LNCAP (cell line): ENCODE results near the gene C13orf46.

Experiments
- TF ChIP-seq, protein P1 (sequence below): fragments of 450-650 bp; IDR thresholded peaks from 2 replicates; pipeline ENCODE4 v1.5.1; 2017; ENCODE audit warnings: mild to moderate bottlenecking

C13orf46 gene

GRCh38 chr13:113950451-113951245, 23.2 kb downstream of the C13orf46 start:
- TF ChIP-seq, protein P1, sequence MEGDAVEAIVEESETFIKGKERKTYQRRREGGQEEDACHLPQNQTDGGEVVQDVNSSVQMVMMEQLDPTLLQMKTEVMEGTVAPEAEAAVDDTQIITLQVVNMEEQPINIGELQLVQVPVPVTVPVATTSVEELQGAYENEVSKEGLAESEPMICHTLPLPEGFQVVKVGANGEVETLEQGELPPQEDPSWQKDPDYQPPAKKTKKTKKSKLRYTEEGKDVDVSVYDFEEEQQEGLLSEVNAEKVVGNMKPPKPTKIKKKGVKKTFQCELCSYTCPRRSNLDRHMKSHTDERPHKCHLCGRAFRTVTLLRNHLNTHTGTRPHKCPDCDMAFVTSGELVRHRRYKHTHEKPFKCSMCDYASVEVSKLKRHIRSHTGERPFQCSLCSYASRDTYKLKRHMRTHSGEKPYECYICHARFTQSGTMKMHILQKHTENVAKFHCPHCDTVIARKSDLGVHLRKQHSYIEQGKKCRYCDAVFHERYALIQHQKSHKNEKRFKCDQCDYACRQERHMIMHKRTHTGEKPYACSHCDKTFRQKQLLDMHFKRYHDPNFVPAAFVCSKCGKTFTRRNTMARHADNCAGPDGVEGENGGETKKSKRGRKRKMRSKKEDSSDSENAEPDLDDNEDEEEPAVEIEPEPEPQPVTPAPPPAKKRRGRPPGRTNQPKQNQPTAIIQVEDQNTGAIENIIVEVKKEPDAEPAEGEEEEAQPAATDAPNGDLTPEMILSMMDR = no peak

- TF ChIP-seq, protein P1 = no peak
Measured at GRCh38 chr13:113949546-113949945, 24.3 kb downstream of the C13orf46 start.

GRCh38 chr13:113948034-113948742, 25.7 kb downstream of the C13orf46 start:
- TF ChIP-seq, protein P1 = no peak

DNA sequence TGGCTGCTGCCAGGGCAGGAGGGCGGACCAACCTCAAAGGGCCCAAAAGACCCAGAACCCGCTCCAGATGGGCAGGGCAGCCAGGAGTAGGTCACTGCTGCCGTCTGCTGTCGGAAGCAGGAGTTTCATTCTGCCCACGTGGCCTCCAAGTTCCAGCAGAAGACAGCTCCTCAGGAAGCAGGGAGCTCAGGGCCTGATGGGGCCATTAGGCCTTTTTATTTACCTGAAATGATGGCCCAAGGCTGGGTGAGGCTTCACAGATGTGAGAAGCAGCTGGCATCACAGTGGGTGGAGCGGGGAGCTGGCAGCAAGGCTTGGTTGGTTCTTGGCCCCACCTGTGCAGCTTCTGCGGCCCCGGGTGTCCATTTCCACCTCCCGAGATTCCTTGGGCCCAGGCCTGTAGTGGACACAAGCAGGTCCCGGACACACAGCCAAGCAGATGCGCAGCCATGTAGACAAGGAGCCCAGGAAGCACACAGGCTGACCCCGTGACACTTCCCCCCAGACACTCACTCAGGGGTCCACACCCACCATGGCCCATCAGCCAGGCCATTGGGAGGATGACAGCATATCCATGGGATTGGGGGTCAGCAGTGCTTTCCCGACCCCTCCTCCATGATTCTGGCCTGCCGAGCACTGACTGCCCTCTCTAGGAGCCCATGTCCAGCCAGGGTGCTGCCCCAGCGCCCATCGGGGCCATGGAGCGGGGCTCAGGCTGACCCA, 26.4 kb downstream of the C13orf46 start:
- TF ChIP-seq, protein P1 = peak; percentile 45; the same call in 1 of the 2 replicates

- TF ChIP-seq, protein P1 = no peak
Measured at GRCh38 chr13:113946409-113947181, 27.3 kb downstream of the C13orf46 start.

- TF ChIP-seq, protein P1 = no peak
Measured at GRCh38 chr13:113945857-113946408, 27.9 kb downstream of the C13orf46 start.
